Gastroesophageal sphincter (tissue), 3 donors: ENCODE data around the gene FBLN1.

Experiments
- EP300 ChIP-seq: sonication (generic); formaldehyde crosslinking; IDR thresholded peaks from one replicate; pipeline ENCODE4 v1.6.1; 2017; ENCODE audit warnings: antibody characterized with exemption, mild to moderate bottlenecking
- POLR2A ChIP-seq, 2 donors: fragments of 450-650 bp; IDR thresholded peaks; one replicate each; pipeline ENCODE4 v1.6.1; 2017; ENCODE audit warnings: antibody characterized with exemption in 2 of 2, mild to moderate bottlenecking in 2 of 2, moderate library complexity in 1 of 2
- TF ChIP-seq, protein P1 (sequence below), 4 experiments: fragments of 200-600 bp in 2 of 4; fragments of 450-650 bp in 2 of 4; sonication (generic) in 1 of 4; IDR thresholded peaks; one replicate each; pipeline ENCODE4 v1.5.1; 2017 to 2019; ENCODE audit warnings: antibody characterized with exemption in 4 of 4, mild to moderate bottlenecking in 2 of 4, moderate library complexity in 2 of 4

DNA sequence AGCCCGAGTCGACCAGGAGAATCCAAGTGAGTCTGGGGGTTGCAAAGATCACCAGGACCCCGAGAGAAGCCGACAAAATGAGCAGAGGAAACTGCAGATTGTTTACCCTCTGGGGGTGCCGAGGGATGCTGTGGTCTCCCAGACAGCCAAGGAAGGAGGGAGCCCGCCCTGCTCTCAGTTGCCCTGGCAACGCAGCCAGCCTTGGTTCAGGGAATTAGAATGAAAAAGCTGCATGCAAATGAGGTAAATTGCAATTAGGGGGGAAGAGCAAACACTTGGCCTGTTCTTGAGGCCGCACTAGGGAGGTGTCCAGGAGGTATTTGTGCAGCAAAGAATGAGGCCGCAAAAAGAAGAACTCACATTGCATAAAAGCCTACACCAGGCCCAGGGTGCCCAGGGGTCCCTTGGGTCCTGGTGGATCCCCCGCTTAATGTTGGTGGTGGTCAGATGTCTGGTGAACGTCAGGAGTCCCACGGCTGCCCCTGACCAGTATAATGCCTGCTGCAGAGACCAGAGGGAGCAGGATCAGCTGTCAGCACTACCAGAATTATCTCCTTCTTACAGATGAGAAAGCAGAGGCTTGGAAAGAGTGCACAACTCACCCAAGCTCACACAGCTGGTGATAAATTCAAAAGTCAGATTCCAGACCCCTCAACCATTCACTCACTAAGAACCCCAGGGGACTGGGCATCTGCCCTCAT, 128.6 kb downstream of the FBLN1 start:
- TF ChIP-seq, protein P1, sequence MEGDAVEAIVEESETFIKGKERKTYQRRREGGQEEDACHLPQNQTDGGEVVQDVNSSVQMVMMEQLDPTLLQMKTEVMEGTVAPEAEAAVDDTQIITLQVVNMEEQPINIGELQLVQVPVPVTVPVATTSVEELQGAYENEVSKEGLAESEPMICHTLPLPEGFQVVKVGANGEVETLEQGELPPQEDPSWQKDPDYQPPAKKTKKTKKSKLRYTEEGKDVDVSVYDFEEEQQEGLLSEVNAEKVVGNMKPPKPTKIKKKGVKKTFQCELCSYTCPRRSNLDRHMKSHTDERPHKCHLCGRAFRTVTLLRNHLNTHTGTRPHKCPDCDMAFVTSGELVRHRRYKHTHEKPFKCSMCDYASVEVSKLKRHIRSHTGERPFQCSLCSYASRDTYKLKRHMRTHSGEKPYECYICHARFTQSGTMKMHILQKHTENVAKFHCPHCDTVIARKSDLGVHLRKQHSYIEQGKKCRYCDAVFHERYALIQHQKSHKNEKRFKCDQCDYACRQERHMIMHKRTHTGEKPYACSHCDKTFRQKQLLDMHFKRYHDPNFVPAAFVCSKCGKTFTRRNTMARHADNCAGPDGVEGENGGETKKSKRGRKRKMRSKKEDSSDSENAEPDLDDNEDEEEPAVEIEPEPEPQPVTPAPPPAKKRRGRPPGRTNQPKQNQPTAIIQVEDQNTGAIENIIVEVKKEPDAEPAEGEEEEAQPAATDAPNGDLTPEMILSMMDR (IDR thresholded peaks at IDR 0.05): no peak
- TF ChIP-seq POLR2A (IDR thresholded peaks at IDR 0.05) (no peak), EP300 (no peak)
